Neuron (in vitro differentiated cells): Measurements from ENCODE around the gene SPINT2.
A peak's percentile ranks its signal among the peaks of the same experiment; 100 is the strongest.
"Not testable (repeated sequence)": the region's sequence is repeated elsewhere in the genome, so short reads cannot be mapped to it uniquely, and the experiment has no call there.

ENCODE experiments used
- H2AFZ ChIP-seq: one replicate; pipeline ENCODE4 v1.6.1; 2013; ENCODE audit warnings: low read depth, mild to moderate bottlenecking, inconsistent platforms, low read length, moderate library complexity
- H3K27me3 ChIP-seq: one replicate; pipeline ENCODE4 v1.6.1; 2013; ENCODE audit warnings: low read length; ENCODE audit not compliant: insufficient read depth
- H3K36me3 ChIP-seq: one replicate; pipeline ENCODE4 v1.6.1; 2013; ENCODE audit warnings: low read length; ENCODE audit not compliant: insufficient read depth
- H3K4me1 ChIP-seq: one replicate; pipeline ENCODE4 v1.6.1; 2013; ENCODE audit warnings: low read length; ENCODE audit not compliant: insufficient read depth
- H3K4me3 ChIP-seq: 2 replicates; pipeline ENCODE4 v1.5.1; 2013; ENCODE audit warnings: mild to moderate bottlenecking, low read length, moderate library complexity
- H3K9me3 ChIP-seq: one replicate; pipeline ENCODE4 v1.6.1; 2013; ENCODE audit warnings: low read length

SPINT2 gene

GRCh38 chr19:38250428-38250820, 13.9 kb upstream of the SPINT2 start:
- Histone ChIP-seq H2AFZ (no peak overlapping the region), H3K27me3 (peaks cover 1% of the 10 kb centered on the region), H3K4me3 (no peak overlapping the region), H3K36me3 (no peaks in the 10 kb centered on the region), H3K9me3 (no peaks in the 10 kb centered on the region), H3K4me1 (peaks cover 29% of the 10 kb centered on the region)

DNA sequence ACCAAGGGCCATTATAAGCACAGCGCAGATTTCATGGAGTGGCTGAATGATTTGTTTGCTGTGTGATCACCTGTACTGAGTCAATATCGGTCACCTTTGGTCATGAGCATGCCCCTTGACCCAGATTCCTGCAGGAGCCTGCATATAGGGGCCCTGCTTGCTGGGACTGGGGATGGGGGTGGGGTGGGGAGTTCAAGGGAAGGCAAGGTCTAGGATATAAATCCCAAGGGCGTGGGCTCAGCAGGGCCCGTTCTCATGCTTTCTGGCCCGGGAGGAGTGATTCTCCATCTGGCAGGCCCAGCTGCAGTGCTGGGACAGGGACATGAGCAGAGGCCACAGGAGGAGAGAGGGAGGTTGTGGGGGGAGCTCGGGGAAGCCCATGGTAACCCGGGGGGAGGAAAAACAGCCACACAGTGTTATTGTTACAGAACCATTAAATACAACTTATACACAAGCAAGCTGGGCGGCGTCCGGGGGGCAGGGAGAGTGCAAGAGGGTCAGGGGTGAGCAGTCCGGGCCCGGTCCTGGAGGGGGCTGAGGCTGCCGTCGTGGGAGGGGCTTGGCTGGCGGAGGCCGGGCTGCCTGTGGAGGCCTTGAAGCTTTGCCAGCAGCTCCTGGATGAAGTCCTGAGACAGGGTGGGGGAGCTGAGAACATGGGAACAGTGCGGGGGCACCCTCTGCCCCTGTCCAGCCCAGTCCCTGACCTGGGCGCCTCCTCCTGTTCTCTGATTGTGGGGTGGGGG, 13.4 kb upstream of the SPINT2 start:
- Histone ChIP-seq H3K36me3 (no peaks in the 10 kb centered on the region), H3K27me3 (peaks cover 5% of the 10 kb centered on the region), H3K9me3 (no peaks in the 10 kb centered on the region), H3K4me3 (peak overlapping the region; percentile 31), H2AFZ (peak overlapping the region; percentile 49), H3K4me1 (peaks cover 29% of the 10 kb centered on the region)

DNA sequence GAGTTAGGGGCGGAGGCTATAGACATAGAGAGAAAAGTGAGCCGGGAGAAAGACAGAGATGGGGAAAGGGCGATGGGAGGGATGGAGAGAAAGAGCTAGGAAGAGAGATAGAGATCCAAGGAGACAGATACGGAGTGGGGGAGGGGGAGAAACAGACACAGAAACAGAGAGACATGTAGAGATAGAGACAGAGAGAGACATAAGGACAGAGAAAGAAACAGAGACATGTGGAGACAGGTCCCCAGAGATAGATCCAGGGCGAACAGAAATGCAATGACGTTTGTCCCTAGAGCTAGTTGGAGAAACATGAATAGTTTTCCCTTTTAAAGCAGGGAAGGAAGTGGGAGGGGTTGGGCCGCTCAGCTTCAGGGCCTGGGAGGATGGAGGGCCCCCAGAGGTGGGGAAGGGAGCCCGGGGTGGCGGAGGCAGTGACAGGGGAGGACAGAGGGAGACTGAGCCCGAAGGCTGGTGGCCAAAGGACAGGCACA, 12.8 kb upstream of the SPINT2 start:
- Histone ChIP-seq H2AFZ (peak overlapping the region; percentile 49), H3K9me3 (no peaks in the 10 kb centered on the region), H3K36me3 (no peaks in the 10 kb centered on the region), H3K4me3 (peak overlapping the region; percentile 31), H3K27me3 (peaks cover 6% of the 10 kb centered on the region), H3K4me1 (peaks cover 29% of the 10 kb centered on the region)

DNA sequence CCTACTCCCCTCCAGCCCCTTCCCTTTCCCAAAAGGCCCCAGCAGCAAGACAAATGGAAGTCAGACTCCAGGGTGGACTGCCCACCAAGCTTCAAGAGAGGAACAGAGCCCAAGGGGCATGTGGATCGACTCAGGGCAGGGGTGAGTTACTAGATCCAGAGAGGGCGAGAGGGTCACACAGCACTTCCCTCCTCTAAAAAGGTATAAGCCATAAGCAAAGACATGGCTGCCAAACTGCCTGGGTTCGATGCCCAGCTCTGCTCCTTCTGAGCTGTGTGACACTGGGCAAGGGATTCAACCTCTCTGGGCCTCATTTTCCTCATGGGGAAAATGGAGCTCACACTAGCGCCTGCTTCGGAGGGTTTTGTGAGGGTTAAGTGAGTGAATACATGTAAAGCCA, 12.0 kb upstream of the SPINT2 start:
- H3K36me3 ChIP-seq: no peaks in the 10 kb centered on the region
- H3K4me1 ChIP-seq: peaks cover 29% of the 10 kb centered on the region
- H3K27me3 ChIP-seq: peaks cover 12% of the 10 kb centered on the region
- H3K9me3 ChIP-seq: no peaks in the 10 kb centered on the region
- no peak overlapping the region for H3K4me3 ChIP-seq
- no peak overlapping the region for H2AFZ ChIP-seq

GRCh38 chr19:38252941-38253691, 11.3 kb upstream of the SPINT2 start:
- H3K36me3 ChIP-seq: no peaks in the 10 kb centered on the region
- peaks cover 12% of the 10 kb centered on the region for H3K27me3 ChIP-seq
- H3K4me1 ChIP-seq: peaks cover 29% of the 10 kb centered on the region
- H2AFZ ChIP-seq: no peak overlapping the region
- H3K9me3 ChIP-seq: no peaks in the 10 kb centered on the region
- no peak overlapping the region for H3K4me3 ChIP-seq

DNA sequence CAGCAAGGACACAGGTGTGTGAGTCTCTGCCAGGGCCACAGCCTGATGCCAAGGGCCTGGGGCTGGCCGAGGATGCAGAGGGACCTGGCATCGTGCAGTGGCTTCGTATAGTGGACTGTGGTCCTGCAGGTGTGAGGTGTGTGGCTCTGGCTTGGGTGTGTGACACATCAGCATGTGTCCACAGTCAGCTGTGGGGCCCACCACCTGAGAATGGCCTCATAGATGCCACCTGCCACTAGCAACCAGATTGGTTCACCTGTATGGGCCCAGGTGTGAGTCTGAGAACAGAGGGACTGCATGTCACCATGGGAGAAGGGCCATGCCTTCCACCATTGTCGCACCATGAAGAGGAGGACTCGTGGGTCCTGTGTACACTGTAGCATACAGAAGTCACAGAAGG, 10.6 kb upstream of the SPINT2 start:
- H3K4me1 ChIP-seq: peaks cover 29% of the 10 kb centered on the region
- H3K9me3 ChIP-seq: no peaks in the 10 kb centered on the region
- no peaks in the 10 kb centered on the region for H3K36me3 ChIP-seq
- H3K27me3 ChIP-seq: peaks cover 12% of the 10 kb centered on the region
- no peak overlapping the region for H3K4me3 ChIP-seq
- no peak overlapping the region for H2AFZ ChIP-seq

DNA sequence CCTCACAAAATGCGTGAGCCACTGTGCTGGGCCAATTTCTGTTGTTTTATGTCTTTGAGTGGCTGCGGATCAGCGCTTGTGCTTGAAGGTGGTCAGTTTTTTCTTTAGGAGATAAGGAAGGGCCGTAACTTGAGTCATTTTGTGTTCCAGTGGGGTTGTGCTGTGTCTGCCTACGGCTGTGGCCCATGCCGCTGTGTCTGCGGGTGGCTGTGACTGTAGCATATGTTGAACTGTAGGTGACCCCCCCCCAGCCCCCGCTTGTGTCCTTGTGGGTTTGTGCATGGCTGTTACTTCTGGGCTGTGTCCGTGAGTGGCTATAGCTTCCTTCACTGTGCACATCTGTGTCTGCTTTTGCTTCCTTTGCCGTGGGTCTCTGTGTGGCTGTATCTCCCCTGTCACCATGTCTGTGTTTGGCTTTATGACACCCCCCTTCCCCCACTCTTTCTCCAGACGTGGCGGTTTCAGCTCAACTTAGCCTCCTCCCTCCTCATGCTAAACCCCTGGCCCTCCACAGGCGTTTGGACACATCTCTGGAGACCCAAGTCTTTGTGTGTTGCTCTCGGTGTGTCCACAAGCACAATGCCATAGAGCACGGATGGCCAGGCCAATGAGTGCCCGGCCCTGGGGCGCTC, 8.9 kb upstream of the SPINT2 start:
- peak overlapping the region; percentile 20 for H2AFZ ChIP-seq
- peaks cover 12% of the 10 kb centered on the region for H3K27me3 ChIP-seq
- H3K36me3 ChIP-seq: no peaks in the 10 kb centered on the region
- no peaks in the 10 kb centered on the region for H3K9me3 ChIP-seq
- no peak overlapping the region for H3K4me3 ChIP-seq
- peaks cover 29% of the 10 kb centered on the region for H3K4me1 ChIP-seq

GRCh38 chr19:38261942-38262341, 2.4 kb upstream of the SPINT2 start:
- not testable (repeated sequence) for H3K9me3 ChIP-seq, H3K4me3 ChIP-seq, H2AFZ ChIP-seq, H3K36me3 ChIP-seq
- Histone ChIP-seq H3K4me1 (peaks cover 12% of the 10 kb centered on the region), H3K27me3 (peaks cover 35% of the 10 kb centered on the region)

GRCh38 chr19:38262585-38263268, 1.6 kb upstream of the SPINT2 start:
- H3K36me3 ChIP-seq: no peaks in the 10 kb centered on the region
- peaks cover 35% of the 10 kb centered on the region for H3K27me3 ChIP-seq
- H2AFZ ChIP-seq: no peak overlapping the region
- no peak overlapping the region for H3K4me3 ChIP-seq
- peaks cover 19% of the 10 kb centered on the region for H3K4me1 ChIP-seq
- H3K9me3 ChIP-seq: no peaks in the 10 kb centered on the region

- peak overlapping the region; percentile 27 for H3K4me3 ChIP-seq
- no peaks in the 10 kb centered on the region for H3K36me3 ChIP-seq
- no peaks in the 10 kb centered on the region for H3K9me3 ChIP-seq
- H3K27me3 ChIP-seq: peaks cover 35% of the 10 kb centered on the region
- H3K4me1 ChIP-seq: peaks cover 27% of the 10 kb centered on the region
- H2AFZ ChIP-seq: peak overlapping the region; percentile 8
Observed at GRCh38 chr19:38263689-38264485, 486 bp upstream of the SPINT2 start.

- Histone ChIP-seq H2AFZ (no peak overlapping the region), H3K27me3 (peaks cover 35% of the 10 kb centered on the region), H3K4me1 (peaks cover 27% of the 10 kb centered on the region), H3K36me3 (no peaks in the 10 kb centered on the region), H3K4me3 (no peak overlapping the region), H3K9me3 (no peaks in the 10 kb centered on the region)
Observed at GRCh38 chr19:38265213-38265861, 964 bp downstream of the SPINT2 start.

DNA sequence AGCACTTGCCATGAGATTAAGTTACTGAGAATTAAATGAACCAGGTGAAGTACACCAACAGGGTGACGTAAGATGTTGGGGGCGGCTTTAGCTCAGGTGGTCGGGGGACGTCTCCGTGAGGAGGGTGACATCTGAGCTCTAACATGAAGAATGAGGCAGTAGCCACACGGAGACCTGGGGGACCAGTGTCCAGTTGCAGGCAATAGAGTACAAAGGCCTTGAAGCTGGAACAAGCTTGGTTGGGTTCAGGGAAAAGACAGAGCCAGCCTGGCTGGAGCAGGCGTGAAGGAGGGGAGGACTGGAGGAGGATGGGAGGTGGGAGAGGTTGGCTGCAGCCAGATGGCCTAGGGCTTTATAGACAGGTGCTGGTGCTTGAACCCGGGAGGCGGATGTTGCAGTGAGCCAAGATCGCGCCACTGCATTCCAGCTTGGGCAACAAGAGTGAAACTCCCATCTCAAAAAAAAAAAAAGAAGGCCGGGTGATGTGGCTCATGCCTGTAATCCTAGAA, 1.6 kb downstream of the SPINT2 start:
- Histone ChIP-seq H3K9me3 (no peaks in the 10 kb centered on the region), H3K4me3 (no peak overlapping the region), H3K27me3 (peaks cover 35% of the 10 kb centered on the region), H2AFZ (no peak overlapping the region), H3K36me3 (no peaks in the 10 kb centered on the region), H3K4me1 (peaks cover 30% of the 10 kb centered on the region)
